Measurements from ENCODE around the gene MAP4K4. TPM values are rescaled to one million over a fixed set of nuclear protein-coding genes. Genes with fewer than 3 reads are reported as not detected.

The MAP4K4 gene
- total and polyA plus RNA-seq, 2 of the 13 experiments (the other 11 are each of a cell fraction or from before 2014, with no cell fraction given), result 105 to 264 TPM

GRCh38 chr2:101909760-101910159 lies 212.3 kb downstream of the MAP4K4 start (continued):
- TF ChIP-seq ATF4 (CRISPR knock-in tag; IDR thresholded peaks at IDR 0.05), result no peak
- no peak for TF ChIP-seq ZNF703 (CRISPR knock-in tag; IDR thresholded peaks at IDR 0.05; ENCODE audit: borderline replicate concordance)

- Histone ChIP-seq H3K9ac (ENCODE audit: insufficient read depth, low read depth, low read length) (no peak overlapping the region), H3K9me3 (ENCODE audit: low read length) (peaks cover 6% of the 10 kb centered on the region), H3K79me2 (ENCODE audit: insufficient read depth, low read length) (no peaks in the 10 kb centered on the region), H3K4me1 (ENCODE audit: insufficient read depth, low read length) (no peaks in the 10 kb centered on the region), H3K27ac (ENCODE audit: extremely low read length, insufficient read depth, low read length) (no peak overlapping the region), H3K4me2 (ENCODE audit: low read depth, low read length) (no peak overlapping the region), H2AFZ (ENCODE audit: low read length) (no peak overlapping the region), H3K27me3 (ENCODE audit: control insufficient read depth in 1 of 2, insufficient read depth in 2 of 2, low read length in 2 of 2) (no peaks in the 10 kb centered on the region), H3K4me3 (replicated peaks in 1 of 3; ENCODE audit: insufficient read depth in 1 of 3, low read depth in 2 of 3, low read length in 3 of 3) (no peak overlapping the region), H3K36me3 (replicated peaks in 1 of 2; ENCODE audit: control insufficient read depth in 1 of 2, insufficient read depth in 2 of 2, low read length in 2 of 2) (no peaks in the 10 kb centered on the region), H4K20me1 (ENCODE audit: insufficient read depth, low read length) (no peaks in the 10 kb centered on the region)
- 44% methylated on average over 2 of the region's 2 CpGs for WGBS (ENCODE audit: low lambda C conversion rate)
- CTCF ChIA-PET (ENCODE audit: low intra/inter-chr PET ratio, low total read pairs), result no interaction called here
- POLR2A ChIA-PET, result no interaction called here
- FAIRE-seq (no peak), ATAC-seq (no peak), DNase-seq (ENCODE audit: low spot score) (no peak)
- in situ Hi-C loops (cut with HindIII; ENCODE audit: extremely low pct_ligation_motif_present, low pct_unique_long_range_greater_than_20kb) (no loop called here), intact Hi-C loops (cut with micrococcal nuclease; ENCODE audit: unreplicated experiment) (no loop called here)
- peak; percentile 42; the same call in 1 of the 2 replicates for TF ChIP-seq CEBPB (IDR thresholded peaks at IDR 0.05; ENCODE audit: borderline replicate concordance, low read depth, low read length)
- TF ChIP-seq, protein P1, sequence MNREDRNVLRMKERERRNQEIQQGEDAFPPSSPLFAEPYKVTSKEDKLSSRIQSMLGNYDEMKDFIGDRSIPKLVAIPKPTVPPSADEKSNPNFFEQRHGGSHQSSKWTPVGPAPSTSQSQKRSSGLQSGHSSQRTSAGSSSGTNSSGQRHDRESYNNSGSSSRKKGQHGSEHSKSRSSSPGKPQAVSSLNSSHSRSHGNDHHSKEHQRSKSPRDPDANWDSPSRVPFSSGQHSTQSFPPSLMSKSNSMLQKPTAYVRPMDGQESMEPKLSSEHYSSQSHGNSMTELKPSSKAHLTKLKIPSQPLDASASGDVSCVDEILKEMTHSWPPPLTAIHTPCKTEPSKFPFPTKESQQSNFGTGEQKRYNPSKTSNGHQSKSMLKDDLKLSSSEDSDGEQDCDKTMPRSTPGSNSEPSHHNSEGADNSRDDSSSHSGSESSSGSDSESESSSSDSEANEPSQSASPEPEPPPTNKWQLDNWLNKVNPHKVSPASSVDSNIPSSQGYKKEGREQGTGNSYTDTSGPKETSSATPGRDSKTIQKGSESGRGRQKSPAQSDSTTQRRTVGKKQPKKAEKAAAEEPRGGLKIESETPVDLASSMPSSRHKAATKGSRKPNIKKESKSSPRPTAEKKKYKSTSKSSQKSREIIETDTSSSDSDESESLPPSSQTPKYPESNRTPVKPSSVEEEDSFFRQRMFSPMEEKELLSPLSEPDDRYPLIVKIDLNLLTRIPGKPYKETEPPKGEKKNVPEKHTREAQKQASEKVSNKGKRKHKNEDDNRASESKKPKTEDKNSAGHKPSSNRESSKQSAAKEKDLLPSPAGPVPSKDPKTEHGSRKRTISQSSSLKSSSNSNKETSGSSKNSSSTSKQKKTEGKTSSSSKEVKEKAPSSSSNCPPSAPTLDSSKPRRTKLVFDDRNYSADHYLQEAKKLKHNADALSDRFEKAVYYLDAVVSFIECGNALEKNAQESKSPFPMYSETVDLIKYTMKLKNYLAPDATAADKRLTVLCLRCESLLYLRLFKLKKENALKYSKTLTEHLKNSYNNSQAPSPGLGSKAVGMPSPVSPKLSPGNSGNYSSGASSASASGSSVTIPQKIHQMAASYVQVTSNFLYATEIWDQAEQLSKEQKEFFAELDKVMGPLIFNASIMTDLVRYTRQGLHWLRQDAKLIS (CRISPR knock-in tag; IDR thresholded peaks at IDR 0.05), result no peak
- no TSS peak for BruUV-seq (replicated peaks)
Observed at GRCh38 chr2:101912545-101912944, 215.0 kb downstream of the MAP4K4 start.
